Uterus (tissue), 4 donors: Measurements from ENCODE around the gene LLGL1. TPM values are rescaled to one million over a fixed set of nuclear protein-coding genes. Genes with fewer than 3 reads are reported as not detected.

ENCODE experiments used
- DNase-seq, 2 donors: peaks; one replicate each; pipeline ENCODE4 v3.0.0-alpha.2; 2019 to 2020
- H3K27ac ChIP-seq, 2 donors: fragments of 200-600 bp; sonication (generic); 1 replicate in 1 of 2; 2 replicates in 1 of 2; pipeline ENCODE4 v1.5.1; 2016 to 2018
- H3K27me3 ChIP-seq, 2 donors: fragments of 200-600 bp; sonication (generic); one replicate each; pipeline ENCODE4 v1.5.1; 2018 to 2019; ENCODE audit warnings: control low read depth in 1 of 2
- H3K36me3 ChIP-seq, 2 donors: fragments of 200-600 bp; sonication (generic); one replicate each; pipeline ENCODE4 v1.5.1; 2019; ENCODE audit warnings: control low read depth in 1 of 2
- H3K4me1 ChIP-seq, 2 donors: fragments of 200-600 bp; sonication (generic); one replicate each; pipeline ENCODE4 v1.5.1; 2018 to 2019; ENCODE audit warnings: control low read depth in 1 of 2
- H3K4me3 ChIP-seq, 2 donors: fragments of 200-600 bp; sonication (generic); 1 replicate in 1 of 2; 2 replicates in 1 of 2; pipeline ENCODE4 v1.5.1; 2018 to 2019; ENCODE audit warnings: mild to moderate bottlenecking in 1 of 2
- H3K9me3 ChIP-seq, 2 donors: fragments of 200-600 bp; sonication (generic); one replicate each; pipeline ENCODE4 v1.5.1; 2019; ENCODE audit warnings: control low read depth in 1 of 2
- CTCF ChIP-seq, 4 experiments: fragments of 200-600 bp in 2 of 4; fragments of 450-650 bp in 2 of 4; sonication (generic) in 2 of 4; IDR thresholded peaks; one replicate each; pipeline ENCODE4 v1.5.1; 2016 to 2019; ENCODE audit warnings: antibody characterized with exemption in 4 of 4, mild to moderate bottlenecking in 2 of 4, moderate library complexity in 1 of 4
- POLR2A ChIP-seq, 2 donors: fragments of 450-650 bp; IDR thresholded peaks; one replicate each; pipeline ENCODE4 v1.6.1; 2016; ENCODE audit warnings: antibody characterized with exemption in 2 of 2, mild to moderate bottlenecking in 1 of 2, moderate library complexity in 1 of 2
- intact Hi-C: fragments of 100-400 bp; cut with DNase I; formaldehyde crosslinking; loops from one replicate; pipeline ENCODE4 v1.15.1; 2023; ENCODE audit warnings: low total_unique reads
- total RNA-seq, 4 donors: library from RNA; depleted of rRNA in 3 of 4; stranded (reverse); fragments of >200 nt in 3 of 4; gene quantifications; one replicate each; pipeline versions ENCODE4 v1.1.0 to v1.2.4, GENCODE V29; 2014 to 2023
- donor health status: DM: yes; HTN: yes; CAD: no.

The LLGL1 gene
- total RNA-seq, 4 donors from 2014 or later, result 7.6 to 72.0 (median 23.1) TPM

GRCh38 chr17:18241229-18241871 is 15.9 kb downstream of the LLGL1 start:
- Histone ChIP-seq H3K27me3 (no peaks in the 10 kb centered on the region), H3K36me3 (no peaks in the 10 kb centered on the region), H3K9me3 (no peaks in the 10 kb centered on the region), H3K4me1 (no peaks in the 10 kb centered on the region), H3K4me3 (no peak overlapping the region), H3K27ac (no peak overlapping the region)
- TF ChIP-seq CTCF (IDR thresholded peaks at IDR 0.05), result no peak
- TF ChIP-seq POLR2A (IDR thresholded peaks at IDR 0.05), result no peak
- no peak for DNase-seq
- intact Hi-C loops, result no loop called here

GRCh38 chr17:18245038-18245776 is 19.8 kb downstream of the LLGL1 start:
- H3K36me3 ChIP-seq, result no peaks in the 10 kb centered on the region

GRCh38 chr17:18246109-18246725 is 20.8 kb downstream of the LLGL1 start:
- Histone ChIP-seq H3K9me3 (no peaks in the 10 kb centered on the region), H3K27ac (no peak overlapping the region), H3K4me3 (no peak overlapping the region), H3K4me1 (no peaks in the 10 kb centered on the region), H3K27me3 (no peaks in the 10 kb centered on the region), H3K36me3 (no peaks in the 10 kb centered on the region)
- no peak for DNase-seq
- intact Hi-C loops, result no loop called here
- no peak for TF ChIP-seq POLR2A (IDR thresholded peaks at IDR 0.05)
- no peak for TF ChIP-seq CTCF (IDR thresholded peaks at IDR 0.05)

More at GRCh38 chr17:18245038-18245776, 19.8 kb downstream of the LLGL1 start:
- Histone ChIP-seq H3K9me3 (no peaks in the 10 kb centered on the region), H3K4me3 (no peak overlapping the region), H3K4me1 (no peaks in the 10 kb centered on the region), H3K27me3 (no peaks in the 10 kb centered on the region), H3K27ac (no peak overlapping the region)
- TF ChIP-seq CTCF (IDR thresholded peaks at IDR 0.05) (no peak), POLR2A (IDR thresholded peaks at IDR 0.05) (no peak)
- intact Hi-C loops, result no loop called here
- DNase-seq, result no peak

GRCh38 chr17:18246880-18247612 is 21.6 kb downstream of the LLGL1 start:
- peak; percentile 57 to 71 for DNase-seq

More at GRCh38 chr17:18246880-18247612, 21.6 kb downstream of the LLGL1 start:
- H3K27ac ChIP-seq, result no peak overlapping the region
- intact Hi-C loops, result no loop called here
- H3K36me3 ChIP-seq, result no peaks in the 10 kb centered on the region
- no peaks in the 10 kb centered on the region for H3K27me3 ChIP-seq
- H3K4me3 ChIP-seq, result no peak overlapping the region
- no peaks in the 10 kb centered on the region for H3K4me1 ChIP-seq
- H3K9me3 ChIP-seq, result no peaks in the 10 kb centered on the region
- TF ChIP-seq POLR2A (IDR thresholded peaks at IDR 0.05) (no peak), CTCF (IDR thresholded peaks at IDR 0.05) (no peak)
